Fibroblast of skin of right biceps (primary cell): ENCODE measurements around the gene STPG1.

Source experiments
- DNase-seq: peaks from one replicate; pipeline ENCODE4 v3.0.0-alpha.2; 2013

STPG1 gene

GRCh38 chr1:24392604-24392946, 21.0 kb downstream of the STPG1 start:
- DNase-seq: no peak

- peak; percentile 54 for DNase-seq
These were observed 21.5 kb downstream of the STPG1 start for GRCh38 chr1:24391882-24392603.

GRCh38 chr1:24390924-24391782, 22.4 kb downstream of the STPG1 start:
- DNase-seq: peak; percentile 79

- DNase-seq: no peak
These were observed 24.3 kb downstream of the STPG1 start for GRCh38 chr1:24389231-24389678.

- peak; percentile 51 for DNase-seq
These were observed 25.2 kb downstream of the STPG1 start for GRCh38 chr1:24388331-24388885.

- no peak for DNase-seq
These were observed 25.9 kb downstream of the STPG1 start for GRCh38 chr1:24387636-24388175.

GRCh38 chr1:24386931-24387330, 26.7 kb downstream of the STPG1 start:
- no peak for DNase-seq

- DNase-seq: no peak
These were observed 27.3 kb downstream of the STPG1 start for GRCh38 chr1:24386241-24386640.

- peak; percentile 75 for DNase-seq
These were observed 28.2 kb downstream of the STPG1 start for GRCh38 chr1:24385160-24385940.

- peak; percentile 52 for DNase-seq
These were observed 29.1 kb downstream of the STPG1 start for GRCh38 chr1:24384251-24385090.

GRCh38 chr1:24383381-24383940, 30.1 kb downstream of the STPG1 start:
- DNase-seq: no peak

- no peak for DNase-seq
These were observed 31.4 kb downstream of the STPG1 start for GRCh38 chr1:24382165-24382577.

GRCh38 chr1:24381256-24381655, 32.3 kb downstream of the STPG1 start:
- DNase-seq: no peak

- no peak for DNase-seq
These were observed 33.1 kb downstream of the STPG1 start for GRCh38 chr1:24380508-24380907.

GRCh38 chr1:24379733-24380315, 33.8 kb downstream of the STPG1 start:
- no peak for DNase-seq

- DNase-seq: peak; percentile 61
These were observed 38.4 kb downstream of the STPG1 start for GRCh38 chr1:24374891-24375786.

- DNase-seq: no peak
These were observed 39.9 kb downstream of the STPG1 start for GRCh38 chr1:24373710-24374109.

- no peak for DNase-seq
These were observed 40.5 kb downstream of the STPG1 start for GRCh38 chr1:24373044-24373443.

GRCh38 chr1:24369801-24370200, 43.8 kb downstream of the STPG1 start:
- no peak for DNase-seq

GRCh38 chr1:24369199-24369598, 44.4 kb downstream of the STPG1 start:
- no peak for DNase-seq
